Cardiac septum (tissue), 1 donor: ENCODE data around the gene ZNF423. TPM values are rescaled to one million over a fixed set of nuclear protein-coding genes. Genes with fewer than 3 reads are reported as not detected.

Experiments used
- DNase-seq: peaks from one replicate; pipeline ENCODE4 v3.0.0-alpha.2; 2020; ENCODE audit warnings: low spot score
- intact Hi-C: fragments of 100-400 bp; cut with DNase I; formaldehyde crosslinking; loops from one replicate; pipeline ENCODE4 v1.14.0; 2022
- total RNA-seq: library from RNA; stranded (reverse); fragmentation: NEBNext Ultra II Directional; extraction: Animal tissue kit (Norgen Biotek cat#: 25700); gene quantifications from one replicate; pipeline ENCODE4 v1.2.1, GENCODE V29; 2021
- donor health status: DM: no; HTN: no; CAD: no.

Gene ZNF423
- total RNA-seq, 1 donor from 2014 or later = 8.6 TPM

- intact Hi-C loops = loop anchor here (5.0 to 10.0 kb wide), 3 partner anchors 99 to 364 kb away; partner anchors contain the start of gene ZNF423
- peak; percentile 72 for DNase-seq
These were observed 362.9 kb downstream of the ZNF423 start for GRCh38 chr16:49492896-49493626.

- intact Hi-C loops = loop anchor here (5.0 to 10.0 kb wide), 3 partner anchors 100 to 365 kb away; partner anchors contain the start of gene ZNF423
- peak; percentile 77 for DNase-seq
These were observed 363.8 kb downstream of the ZNF423 start for GRCh38 chr16:49491771-49492761.

GRCh38 chr16:49491106-49491670, 364.7 kb downstream of the ZNF423 start:
- intact Hi-C loops = loop anchor here (5.0 to 10.0 kb wide), 3 partner anchors 101 to 366 kb away; partner anchors contain the start of gene ZNF423
- DNase-seq = no peak

GRCh38 chr16:49490321-49490705, 365.6 kb downstream of the ZNF423 start:
- DNase-seq = peak; percentile 41
- intact Hi-C loops = loop anchor here (5.0 to 10.0 kb wide), 3 partner anchors 102 to 367 kb away; partner anchors contain the start of gene ZNF423

- DNase-seq = peak; percentile 44
- intact Hi-C loops = loop anchor here (5.0 to 10.0 kb wide), 3 partner anchors 102 to 367 kb away; partner anchors contain the start of gene ZNF423
These were observed 366.1 kb downstream of the ZNF423 start for GRCh38 chr16:49489686-49490320.

- intact Hi-C loops = no loop called here
- peak; percentile 55 for DNase-seq
These were observed 367.0 kb downstream of the ZNF423 start for GRCh38 chr16:49488740-49489525.

- DNase-seq = peak; percentile 17
- intact Hi-C loops = no loop called here
These were observed 367.6 kb downstream of the ZNF423 start for GRCh38 chr16:49488336-49488735.

- peak; percentile 71 for DNase-seq
- intact Hi-C loops = no loop called here
These were observed 368.2 kb downstream of the ZNF423 start for GRCh38 chr16:49487746-49488145.

- intact Hi-C loops = no loop called here
- peak; percentile 14 for DNase-seq
These were observed 369.5 kb downstream of the ZNF423 start for GRCh38 chr16:49486400-49486799.

GRCh38 chr16:49485663-49486062, 370.2 kb downstream of the ZNF423 start:
- peak; percentile 17 for DNase-seq
- intact Hi-C loops = no loop called here

- intact Hi-C loops = no loop called here
- DNase-seq = peak; percentile 10
These were observed 371.0 kb downstream of the ZNF423 start for GRCh38 chr16:49484936-49485335.

GRCh38 chr16:49484451-49484849, 371.5 kb downstream of the ZNF423 start:
- peak; percentile 77 for DNase-seq
- intact Hi-C loops = no loop called here

GRCh38 chr16:49483651-49484450, 372.1 kb downstream of the ZNF423 start:
- intact Hi-C loops = no loop called here

GRCh38 chr16:49483251-49483650, 372.7 kb downstream of the ZNF423 start:
- intact Hi-C loops = no loop called here

More at GRCh38 chr16:49483651-49484450, 372.1 kb downstream of the ZNF423 start:
- peak; percentile 51 for DNase-seq

GRCh38 chr16:49482690-49483089, 373.2 kb downstream of the ZNF423 start:
- peak; percentile 39 for DNase-seq
- intact Hi-C loops = no loop called here

More at GRCh38 chr16:49483251-49483650, 372.7 kb downstream of the ZNF423 start:
- DNase-seq = peak; percentile 69

GRCh38 chr16:49478616-49479015, 377.3 kb downstream of the ZNF423 start:
- DNase-seq = no peak
- intact Hi-C loops = no loop called here

GRCh38 chr16:49478107-49478506, 377.8 kb downstream of the ZNF423 start:
- no peak for DNase-seq
- intact Hi-C loops = no loop called here
